NCI-H446 (cell line): ENCODE results near the gene FGF14.

Experiments
- DNase-seq, 2 experiments: peaks; one replicate each; lab custom pipeline; 2025; lab: John Stamatoyannopoulos, UW

FGF14 gene

DNA sequence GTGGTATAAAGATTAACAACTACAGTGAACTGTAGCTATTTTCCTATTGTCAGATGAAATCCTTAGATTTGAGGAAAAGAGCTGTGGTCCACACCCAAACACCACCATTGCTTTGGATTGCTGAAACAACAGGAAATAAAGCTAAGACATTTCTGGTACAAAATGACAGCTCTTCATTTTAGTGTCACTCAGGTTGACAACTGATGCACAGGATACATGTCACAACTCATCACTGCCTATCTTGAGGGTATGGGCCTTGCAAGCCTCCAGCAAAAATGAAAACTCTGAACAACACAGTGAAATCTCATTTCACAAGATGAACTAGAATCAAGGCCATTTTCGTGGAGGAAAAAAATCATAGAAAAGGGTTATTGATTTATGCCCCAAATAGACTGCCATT is 609.7 kb downstream of the FGF14 start:
- no peak for DNase-seq

GRCh38 chr13:101785858-101786257 is 616.0 kb downstream of the FGF14 start:
- peak; percentile 50 to 64 for DNase-seq

GRCh38 chr13:101784313-101784712 is 617.5 kb downstream of the FGF14 start:
- no peak for DNase-seq

DNA sequence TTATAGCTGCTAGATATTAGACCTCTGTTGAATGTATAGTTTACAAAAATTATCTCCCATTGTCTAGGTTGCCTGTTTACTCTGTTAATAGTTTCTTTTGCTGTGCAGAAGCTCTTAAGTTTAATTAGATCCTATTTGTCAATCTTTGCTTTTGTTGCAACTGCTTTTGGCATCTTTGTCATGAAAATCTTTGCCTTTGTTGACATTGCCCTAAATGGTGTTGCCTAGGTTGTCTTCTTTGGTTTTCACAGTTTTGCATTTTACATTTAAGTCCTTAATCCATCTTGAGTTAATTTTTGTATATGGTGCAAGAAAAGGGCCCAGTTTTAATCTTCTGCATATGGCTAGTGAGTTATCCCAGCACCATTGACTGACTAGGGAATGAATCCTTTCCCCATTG is 618.3 kb downstream of the FGF14 start:
- no peak for DNase-seq

DNA sequence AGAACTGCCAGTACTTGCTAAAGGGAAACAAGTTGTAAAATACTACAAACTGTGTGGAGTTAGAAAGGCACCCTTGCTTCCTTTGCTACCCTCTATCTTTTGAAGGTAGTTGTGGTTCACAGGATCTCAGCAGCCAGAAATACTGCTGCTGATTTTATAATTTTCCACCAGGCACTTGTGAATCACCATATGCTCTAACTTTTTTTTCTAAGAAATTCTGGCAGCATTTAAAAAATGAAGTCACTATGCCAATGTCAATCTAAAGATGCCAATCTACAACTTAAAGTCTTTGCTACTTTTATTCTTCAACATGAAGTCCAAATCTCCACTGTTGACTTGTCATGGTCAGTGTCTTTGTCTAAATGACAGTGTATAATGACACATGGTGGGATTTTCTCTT is 621.6 kb downstream of the FGF14 start:
- DNase-seq: peak in 1 of 2 experiments; percentile 42

GRCh38 chr13:101779147-101779546 is 622.7 kb downstream of the FGF14 start:
- DNase-seq: no peak

GRCh38 chr13:101775267-101775666 is 626.6 kb downstream of the FGF14 start:
- no peak for DNase-seq

- no peak for DNase-seq
These were observed 627.5 kb downstream of the FGF14 start for GRCh38 chr13:101774393-101774792.

- no peak for DNase-seq
These were observed 628.8 kb downstream of the FGF14 start for GRCh38 chr13:101773062-101773461.

GRCh38 chr13:101767131-101767530 is 634.7 kb downstream of the FGF14 start:
- DNase-seq: no peak

DNA sequence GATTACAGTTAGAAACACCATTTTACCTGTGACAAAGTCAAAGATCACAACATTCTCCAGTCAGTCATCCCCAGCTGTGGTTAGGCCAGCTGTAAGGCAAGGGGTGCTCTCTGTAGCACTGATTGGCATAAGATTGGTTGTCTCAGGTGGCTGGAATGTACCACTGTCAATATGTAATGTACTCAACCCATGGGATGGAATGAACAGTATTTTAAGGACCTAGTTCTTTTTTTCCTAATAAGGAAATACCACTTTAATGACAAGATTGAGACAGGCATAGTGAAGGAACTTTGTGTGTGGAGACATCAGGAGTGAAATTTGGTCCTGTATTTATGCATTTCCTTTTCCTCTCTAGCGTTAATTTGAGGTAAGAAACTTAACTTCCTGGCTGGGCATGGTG is 638.7 kb downstream of the FGF14 start:
- no peak for DNase-seq

GRCh38 chr13:101757446-101758039 is 644.3 kb downstream of the FGF14 start:
- DNase-seq: peak; percentile 5 to 59

DNA sequence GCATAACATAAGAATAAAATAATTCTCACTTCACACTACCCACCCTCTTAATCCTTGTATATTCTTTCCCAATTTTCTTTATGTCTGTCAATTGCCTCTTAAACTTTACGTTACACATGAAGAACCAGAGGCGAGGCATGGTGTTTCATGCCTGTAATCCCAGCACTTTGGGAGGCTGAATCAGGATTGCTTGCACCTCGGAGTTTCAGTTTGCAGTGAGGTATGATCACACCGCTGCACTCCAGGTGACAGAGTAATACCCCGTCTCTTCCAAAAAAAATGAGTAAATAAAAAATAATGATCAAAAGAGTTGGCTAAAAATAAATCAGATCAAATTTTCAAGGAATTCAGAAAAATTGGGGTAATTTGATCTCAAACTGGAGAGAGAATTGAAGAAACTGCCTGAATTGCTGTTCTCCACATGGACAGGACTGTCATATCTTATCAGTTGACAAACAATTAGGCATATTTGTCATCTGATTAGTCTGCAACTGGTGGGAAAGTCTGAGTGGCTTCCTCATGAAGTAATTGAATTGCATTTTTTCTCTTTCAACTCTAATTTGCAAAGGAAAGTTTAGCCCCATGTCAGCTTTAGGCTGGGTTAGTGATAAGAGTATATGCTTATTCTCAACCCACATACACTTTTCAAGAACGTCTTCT is 646.5 kb downstream of the FGF14 start:
- DNase-seq: no peak

DNA sequence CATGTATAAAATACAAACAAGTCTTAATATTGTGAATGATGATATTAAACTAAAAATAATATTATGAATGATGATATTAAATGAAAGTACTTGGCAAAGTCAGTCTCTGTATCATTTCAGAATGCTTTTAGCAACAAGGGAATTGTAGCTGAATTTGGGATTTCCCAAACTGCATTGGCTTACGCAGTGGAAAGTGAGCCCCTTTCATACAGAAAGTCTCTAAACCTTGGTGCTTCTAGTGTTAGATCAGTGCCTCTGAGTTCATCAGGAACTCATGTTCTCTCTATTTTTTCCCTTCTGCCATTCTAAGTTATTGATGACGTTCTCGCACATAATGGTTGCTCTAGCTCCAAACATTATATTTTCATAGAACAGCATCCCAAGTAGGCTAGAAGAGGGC is 649.4 kb downstream of the FGF14 start:
- no peak for DNase-seq

GRCh38 chr13:101751488-101751887 is 650.4 kb downstream of the FGF14 start:
- DNase-seq: peak; percentile 65 to 90

DNA sequence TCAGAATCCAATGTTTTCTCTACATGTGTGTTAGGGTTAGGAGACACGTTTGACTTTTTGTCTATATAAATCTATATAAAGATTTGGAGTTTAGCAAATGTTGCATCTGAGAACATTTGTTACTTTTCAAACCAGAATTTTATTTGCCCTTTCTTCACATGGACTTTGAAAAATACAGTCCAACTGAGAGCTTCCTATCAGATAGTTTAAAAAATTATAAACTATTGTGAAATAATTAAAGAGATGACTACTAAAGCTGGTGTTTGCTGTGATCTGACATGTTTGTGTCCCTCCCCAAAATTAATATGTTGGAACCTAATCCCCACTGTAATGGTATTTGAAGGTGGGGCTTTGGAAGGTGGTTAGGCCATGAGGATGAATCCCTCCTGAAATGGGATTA is 652.3 kb downstream of the FGF14 start:
- DNase-seq: no peak

- no peak for DNase-seq
These were observed 654.8 kb downstream of the FGF14 start for GRCh38 chr13:101747039-101747438.

DNA sequence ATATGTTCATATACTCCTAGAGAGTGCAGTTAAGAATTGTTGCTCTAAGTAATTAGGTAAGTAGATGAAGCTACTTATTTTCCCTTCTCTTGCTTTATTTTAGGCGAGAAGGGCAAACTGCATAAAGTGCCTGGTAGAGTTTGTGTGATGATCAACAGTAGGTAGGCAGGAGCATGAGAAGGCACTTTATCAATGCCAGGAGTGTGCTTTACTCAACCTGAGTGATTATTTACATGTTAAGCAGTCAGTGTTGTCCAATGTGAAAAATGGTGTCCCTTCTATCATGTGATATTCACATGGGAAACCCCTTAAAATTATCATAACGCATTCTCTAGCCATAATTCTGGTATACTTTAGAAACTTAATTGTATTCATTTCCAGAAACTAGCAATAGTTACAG is 655.3 kb downstream of the FGF14 start:
- no peak for DNase-seq

DNA sequence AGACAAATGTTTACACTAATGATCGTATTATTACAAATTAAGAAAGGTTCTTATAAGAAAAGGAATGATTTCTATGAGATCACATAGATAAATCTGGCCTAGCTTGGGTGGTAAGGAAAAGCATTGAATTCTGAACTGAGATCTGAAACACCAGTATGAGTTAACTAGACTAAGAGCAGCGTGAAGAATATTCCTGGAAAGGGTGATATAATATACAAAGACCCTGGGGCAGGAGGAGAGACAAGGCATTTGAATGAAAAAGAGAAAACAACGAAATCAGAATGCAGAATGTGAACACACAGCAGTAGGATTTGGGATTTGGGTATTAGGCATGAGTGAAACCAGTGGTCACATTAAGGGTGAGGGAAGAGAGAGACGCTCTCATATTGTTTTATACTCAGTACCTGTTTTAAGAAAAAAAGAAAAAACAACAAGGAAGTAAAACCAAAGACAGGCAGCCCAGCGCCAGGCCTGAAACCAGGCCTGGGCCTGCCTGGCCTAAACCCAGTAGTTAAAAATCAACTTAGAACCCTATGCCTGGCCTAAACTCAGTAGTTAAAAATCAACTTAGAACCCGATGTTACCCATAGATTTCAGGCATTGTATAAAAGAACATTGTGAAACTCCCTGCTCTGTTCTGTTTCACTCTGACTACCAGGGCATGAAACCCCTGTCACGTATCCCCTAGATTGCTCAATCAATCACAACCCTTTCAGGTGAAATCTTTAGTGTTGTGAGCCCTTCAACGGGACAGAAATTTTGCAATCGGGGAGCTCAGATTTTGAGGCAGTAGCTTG is 662.3 kb downstream of the FGF14 start:
- no peak for DNase-seq

DNA sequence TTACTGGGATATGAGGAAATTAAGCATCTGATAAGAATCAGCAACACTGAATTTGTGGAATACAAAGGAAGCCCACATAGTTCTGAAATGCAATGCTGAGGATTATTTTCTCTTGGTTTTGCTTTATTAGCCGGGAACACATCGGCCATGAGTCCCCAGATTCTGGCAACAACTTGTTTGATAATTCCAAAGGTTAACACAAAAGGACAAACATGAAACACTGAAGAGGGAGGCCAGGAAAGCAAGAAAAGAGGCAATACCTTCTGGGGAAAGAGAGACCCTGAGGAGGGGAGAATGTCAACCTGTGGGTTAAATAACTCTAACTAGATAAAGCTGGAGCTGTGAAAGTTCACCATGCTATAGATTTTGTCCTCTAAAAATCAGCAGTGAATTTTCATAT is 663.5 kb downstream of the FGF14 start:
- no peak for DNase-seq

DNA sequence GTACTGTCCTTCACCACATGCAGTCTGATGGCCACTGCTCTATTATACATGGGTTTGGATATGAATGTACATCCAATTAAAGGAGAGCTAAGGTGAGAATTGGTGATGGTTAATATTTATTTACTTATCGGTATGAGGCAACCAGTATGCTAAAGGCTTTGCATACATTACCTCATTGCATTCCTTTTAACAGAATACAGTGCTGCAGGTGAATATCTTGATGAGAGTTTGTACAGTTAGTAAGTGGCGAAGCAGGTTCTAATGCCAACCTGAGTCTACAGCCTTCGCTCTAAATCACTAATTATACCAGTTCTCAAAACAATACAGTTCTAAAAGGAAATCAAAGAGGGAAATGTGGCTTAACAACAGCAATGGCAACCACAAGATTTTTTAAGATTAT is 665.3 kb downstream of the FGF14 start:
- no peak for DNase-seq

DNA sequence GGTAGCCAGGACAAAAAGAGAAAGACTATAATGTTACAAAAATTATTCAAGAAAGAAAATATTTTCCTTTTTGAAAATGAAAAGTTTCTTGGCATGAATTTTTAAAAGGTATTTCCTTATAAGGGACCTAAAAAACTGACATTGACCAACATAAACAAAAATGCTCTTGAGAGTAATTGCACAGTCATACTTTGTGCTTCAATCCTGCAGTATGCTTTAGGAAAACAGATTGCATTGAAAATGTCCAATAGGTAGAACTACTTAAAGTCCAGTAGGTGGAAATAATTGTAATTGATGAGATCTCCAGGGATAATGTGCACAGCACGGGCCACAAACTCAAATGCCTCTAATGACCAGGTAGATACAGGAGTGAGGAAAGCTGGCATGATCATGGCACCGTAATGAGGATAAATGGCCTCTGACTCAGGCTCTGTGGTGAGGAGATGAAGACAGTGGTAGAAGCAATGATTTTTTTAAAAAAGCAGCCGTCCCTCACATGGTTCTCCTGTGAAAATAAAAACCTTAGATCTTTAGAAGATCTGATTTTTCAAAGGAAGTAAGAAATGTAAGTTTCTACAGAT is 671.3 kb downstream of the FGF14 start:
- no peak for DNase-seq

GRCh38 chr13:101728615-101729014 is 673.2 kb downstream of the FGF14 start:
- no peak for DNase-seq
